ENCODE results near the gene DTNB. TPM values are rescaled to one million over a fixed set of nuclear protein-coding genes. Genes with fewer than 3 reads are reported as not detected.

DTNB gene
- total RNA-seq, 1 experiment from 2014 or later = 26.3 TPM

- TF ChIP-seq CTCF (IDR thresholded peaks at IDR 0.05; ENCODE audit: unreplicated experiment) = no peak
- Mint-ChIP-seq H3K4me1 (ENCODE audit: insufficient read depth, unreplicated experiment) (no peaks in the 10 kb centered on the region), H3K36me3 (ENCODE audit: insufficient read depth, unreplicated experiment) (no peaks in the 10 kb centered on the region), H3K4me3 (ENCODE audit: unreplicated experiment) (no peak overlapping the region), H3K27me3 (ENCODE audit: insufficient read depth, unreplicated experiment) (peaks cover 14% of the 10 kb centered on the region), H3K27ac (ENCODE audit: low read depth, unreplicated experiment) (no peak overlapping the region), H3K9me3 (ENCODE audit: unreplicated experiment) (no peaks in the 10 kb centered on the region)
- BruUV-seq (replicated peaks) = no TSS peak
- ChIA-PET POLR2A (no interaction called here), CTCF (interaction anchor here (0.6 to 3.5 kb wide), 3 partner anchors 12 to 75 kb away, joined by 3 to 23 read pairs (median 3); no protein-coding TSS in a partner anchor)
- DNase-seq (ENCODE audit: unreplicated experiment) = no peak
- intact Hi-C loops (cut with micrococcal nuclease) = no loop called here
Observed at GRCh38 chr2:25712455-25712854, 39.1 kb upstream of the DTNB start.

GRCh38 chr2:25711675-25712354, 38.4 kb upstream of the DTNB start:
- Mint-ChIP-seq H3K4me3 (ENCODE audit: unreplicated experiment) (no peak overlapping the region), H3K36me3 (ENCODE audit: insufficient read depth, unreplicated experiment) (no peaks in the 10 kb centered on the region), H3K27ac (ENCODE audit: low read depth, unreplicated experiment) (no peak overlapping the region), H3K27me3 (ENCODE audit: insufficient read depth, unreplicated experiment) (peaks cover 14% of the 10 kb centered on the region), H3K9me3 (ENCODE audit: unreplicated experiment) (no peaks in the 10 kb centered on the region), H3K4me1 (ENCODE audit: insufficient read depth, unreplicated experiment) (no peaks in the 10 kb centered on the region)
- CTCF ChIA-PET = interaction anchor here (0.6 to 3.5 kb wide), 3 partner anchors 12 to 104 kb away, joined by 3 to 23 read pairs (median 9); no protein-coding TSS in a partner anchor
- POLR2A ChIA-PET = no interaction called here
- intact Hi-C loops (cut with micrococcal nuclease) = no loop called here
- no TSS peak for BruUV-seq (replicated peaks)
- DNase-seq (ENCODE audit: unreplicated experiment) = no peak
- no peak for TF ChIP-seq CTCF (IDR thresholded peaks at IDR 0.05; ENCODE audit: unreplicated experiment)

GRCh38 chr2:25710750-25711149, 37.4 kb upstream of the DTNB start:
- intact Hi-C loops (cut with micrococcal nuclease) = no loop called here
- no peak overlapping the region for H3K4me3 Mint-ChIP-seq (ENCODE audit: unreplicated experiment)
- peaks cover 14% of the 10 kb centered on the region for H3K27me3 Mint-ChIP-seq (ENCODE audit: insufficient read depth, unreplicated experiment)
- no peaks in the 10 kb centered on the region for H3K36me3 Mint-ChIP-seq (ENCODE audit: insufficient read depth, unreplicated experiment)
- no peaks in the 10 kb centered on the region for H3K4me1 Mint-ChIP-seq (ENCODE audit: insufficient read depth, unreplicated experiment)
- CTCF ChIA-PET = interaction anchor here (0.7 to 3.5 kb wide), 3 partner anchors 11 to 144 kb away, joined by 3 to 23 read pairs (median 9); no protein-coding TSS in a partner anchor
- no TSS peak for BruUV-seq (replicated peaks)
- no peaks in the 10 kb centered on the region for H3K9me3 Mint-ChIP-seq (ENCODE audit: unreplicated experiment)
- no peak overlapping the region for H3K27ac Mint-ChIP-seq (ENCODE audit: low read depth, unreplicated experiment)
- DNase-seq (ENCODE audit: unreplicated experiment) = no peak
- POLR2A ChIA-PET = interaction anchor here (0.7 kb wide), 1 partner anchor 10 kb away, joined by 3 read pairs; no protein-coding TSS in a partner anchor
- TF ChIP-seq CTCF (IDR thresholded peaks at IDR 0.05; ENCODE audit: unreplicated experiment) = no peak

GRCh38 chr2:25709349-25709748, 36.0 kb upstream of the DTNB start:
- CTCF ChIA-PET = interaction anchor here (0.8 to 3.5 kb wide), 3 partner anchors 9 to 103 kb away, joined by 3 to 23 read pairs (median 3); no protein-coding TSS in a partner anchor
- no peak for TF ChIP-seq CTCF (IDR thresholded peaks at IDR 0.05; ENCODE audit: unreplicated experiment)
- intact Hi-C loops (cut with micrococcal nuclease) = no loop called here
- Mint-ChIP-seq H3K27me3 (ENCODE audit: insufficient read depth, unreplicated experiment) (peaks cover 14% of the 10 kb centered on the region), H3K4me1 (ENCODE audit: insufficient read depth, unreplicated experiment) (no peaks in the 10 kb centered on the region), H3K27ac (ENCODE audit: low read depth, unreplicated experiment) (no peak overlapping the region), H3K4me3 (ENCODE audit: unreplicated experiment) (no peak overlapping the region), H3K36me3 (ENCODE audit: insufficient read depth, unreplicated experiment) (no peaks in the 10 kb centered on the region), H3K9me3 (ENCODE audit: unreplicated experiment) (no peaks in the 10 kb centered on the region)
- no peak for DNase-seq (ENCODE audit: unreplicated experiment)
- no TSS peak for BruUV-seq (replicated peaks)
- POLR2A ChIA-PET = no interaction called here
